ENCODE measurements around the gene PTPN21. TPM values are rescaled to one million over a fixed set of nuclear protein-coding genes. Genes with fewer than 3 reads are reported as not detected.

Gene PTPN21
- total RNA-seq, 1 donor from 2014 or later: 30.1 TPM

DNA sequence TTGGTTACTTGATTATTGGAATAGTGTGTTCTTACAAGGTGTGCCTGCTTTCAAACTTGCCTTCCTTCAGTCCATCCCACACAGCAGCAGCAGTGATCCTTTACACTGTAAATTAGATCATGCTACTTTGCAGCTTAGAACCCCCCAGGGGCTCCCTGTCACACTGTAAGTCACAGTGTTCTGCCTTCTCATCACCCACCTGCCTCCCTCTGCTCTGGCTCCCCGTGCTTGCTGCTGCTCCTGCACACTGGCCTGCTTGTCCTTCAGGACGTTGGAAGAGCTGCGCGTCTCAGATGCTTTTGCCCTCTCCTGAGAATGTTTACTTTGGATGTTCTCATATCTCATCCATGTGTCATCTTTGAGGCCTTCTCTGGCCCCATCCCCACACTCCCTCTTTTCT lies 35.4 kb upstream of the PTPN21 start:
- Mint-ChIP-seq H3K27ac (ENCODE audit: unreplicated experiment) (peak overlapping the region; percentile 28), H3K36me3 (ENCODE audit: low read depth, unreplicated experiment) (peaks cover 15% of the 10 kb centered on the region), H3K27me3 (ENCODE audit: low read depth, unreplicated experiment) (no peaks in the 10 kb centered on the region), H3K4me1 (ENCODE audit: low read depth, unreplicated experiment) (peaks cover 8% of the 10 kb centered on the region), H3K4me3 (ENCODE audit: unreplicated experiment) (no peak overlapping the region), H3K9me3 (ENCODE audit: unreplicated experiment) (no peaks in the 10 kb centered on the region)
- no peak for DNase-seq (ENCODE audit: low read depth)
- no peak for TF ChIP-seq EZH2 (IDR thresholded peaks at IDR 0.05; ENCODE audit: insufficient read depth, low read length)
- TF ChIP-seq, protein P1, sequence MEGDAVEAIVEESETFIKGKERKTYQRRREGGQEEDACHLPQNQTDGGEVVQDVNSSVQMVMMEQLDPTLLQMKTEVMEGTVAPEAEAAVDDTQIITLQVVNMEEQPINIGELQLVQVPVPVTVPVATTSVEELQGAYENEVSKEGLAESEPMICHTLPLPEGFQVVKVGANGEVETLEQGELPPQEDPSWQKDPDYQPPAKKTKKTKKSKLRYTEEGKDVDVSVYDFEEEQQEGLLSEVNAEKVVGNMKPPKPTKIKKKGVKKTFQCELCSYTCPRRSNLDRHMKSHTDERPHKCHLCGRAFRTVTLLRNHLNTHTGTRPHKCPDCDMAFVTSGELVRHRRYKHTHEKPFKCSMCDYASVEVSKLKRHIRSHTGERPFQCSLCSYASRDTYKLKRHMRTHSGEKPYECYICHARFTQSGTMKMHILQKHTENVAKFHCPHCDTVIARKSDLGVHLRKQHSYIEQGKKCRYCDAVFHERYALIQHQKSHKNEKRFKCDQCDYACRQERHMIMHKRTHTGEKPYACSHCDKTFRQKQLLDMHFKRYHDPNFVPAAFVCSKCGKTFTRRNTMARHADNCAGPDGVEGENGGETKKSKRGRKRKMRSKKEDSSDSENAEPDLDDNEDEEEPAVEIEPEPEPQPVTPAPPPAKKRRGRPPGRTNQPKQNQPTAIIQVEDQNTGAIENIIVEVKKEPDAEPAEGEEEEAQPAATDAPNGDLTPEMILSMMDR (IDR thresholded peaks at IDR 0.05; ENCODE audit: insufficient read depth, low read depth, low read length): no peak
- Histone ChIP-seq H3K79me2 (ENCODE audit: insufficient read depth, low read length) (peaks cover 5% of the 10 kb centered on the region), H3K9ac (ENCODE audit: low read length) (no peak overlapping the region), H3K36me3 (ENCODE audit: insufficient read depth, low read length) (peaks cover 39% of the 10 kb centered on the region), H3K27ac (ENCODE audit: low read depth, low read length) (no peak overlapping the region), H3K9me3 (ENCODE audit: insufficient read depth, low read depth, low read length) (no peaks in the 10 kb centered on the region), H3K4me1 (ENCODE audit: insufficient read depth, low read length) (no peaks in the 10 kb centered on the region), H4K20me1 (ENCODE audit: insufficient read depth, low read length) (peaks cover 22% of the 10 kb centered on the region), H3K4me3 (ENCODE audit: insufficient read depth, low read depth, low read length) (no peak overlapping the region), H3K4me2 (ENCODE audit: low read length) (no peak overlapping the region), H2AFZ (ENCODE audit: low read depth, low read length) (no peak overlapping the region), H3K27me3 (ENCODE audit: insufficient read depth, low read length) (no peaks in the 10 kb centered on the region)
- FAIRE-seq: no peak

DNA sequence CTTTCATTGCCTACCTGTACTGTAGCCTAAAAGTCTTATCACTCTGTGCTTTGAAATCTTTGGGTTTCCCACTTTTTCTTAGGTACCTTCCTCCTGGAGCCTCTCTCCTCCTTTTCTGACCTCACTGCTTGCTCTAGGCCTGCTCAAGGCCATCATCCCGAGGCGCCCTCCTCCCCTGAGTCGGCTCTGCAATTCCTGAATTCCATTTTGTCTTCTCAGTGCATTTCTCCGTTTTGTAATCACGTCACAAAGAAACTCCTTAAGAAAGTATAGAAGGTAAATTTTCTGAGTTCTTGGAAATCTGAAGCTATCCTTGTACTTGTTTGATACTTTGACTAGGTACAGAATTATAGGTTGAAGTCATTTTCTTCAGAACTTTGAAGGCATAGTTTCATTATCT lies 33.3 kb upstream of the PTPN21 start:
- Mint-ChIP-seq H3K36me3 (ENCODE audit: low read depth, unreplicated experiment) (peaks cover 10% of the 10 kb centered on the region), H3K4me1 (ENCODE audit: low read depth, unreplicated experiment) (peaks cover 6% of the 10 kb centered on the region), H3K27ac (ENCODE audit: unreplicated experiment) (peak overlapping the region; percentile 29), H3K9me3 (ENCODE audit: unreplicated experiment) (no peaks in the 10 kb centered on the region), H3K4me3 (ENCODE audit: unreplicated experiment) (no peak overlapping the region), H3K27me3 (ENCODE audit: low read depth, unreplicated experiment) (no peaks in the 10 kb centered on the region)
- H3K27ac ChIP-seq (ENCODE audit: low read depth, low read length): no peak overlapping the region
- DNase-seq (ENCODE audit: low read depth) (no peak), FAIRE-seq (no peak)
- H2AFZ ChIP-seq (ENCODE audit: low read depth, low read length): no peak overlapping the region
- H3K4me3 ChIP-seq (ENCODE audit: insufficient read depth, low read depth, low read length): no peak overlapping the region
- peaks cover 5% of the 10 kb centered on the region for H3K79me2 ChIP-seq (ENCODE audit: insufficient read depth, low read length)
- H4K20me1 ChIP-seq (ENCODE audit: insufficient read depth, low read length): peaks cover 27% of the 10 kb centered on the region
- no peak overlapping the region for H3K4me2 ChIP-seq (ENCODE audit: low read length)
- H3K9me3 ChIP-seq (ENCODE audit: insufficient read depth, low read depth, low read length): no peaks in the 10 kb centered on the region
- H3K9ac ChIP-seq (ENCODE audit: low read length): no peak overlapping the region
- H3K4me1 ChIP-seq (ENCODE audit: insufficient read depth, low read length): no peaks in the 10 kb centered on the region
- peaks cover 35% of the 10 kb centered on the region for H3K36me3 ChIP-seq (ENCODE audit: insufficient read depth, low read length)
- H3K27me3 ChIP-seq (ENCODE audit: insufficient read depth, low read length): no peaks in the 10 kb centered on the region
- TF ChIP-seq, protein P1 (IDR thresholded peaks at IDR 0.05; ENCODE audit: insufficient read depth, low read depth, low read length): no peak
- TF ChIP-seq EZH2 (IDR thresholded peaks at IDR 0.05; ENCODE audit: insufficient read depth, low read length): no peak

DNA sequence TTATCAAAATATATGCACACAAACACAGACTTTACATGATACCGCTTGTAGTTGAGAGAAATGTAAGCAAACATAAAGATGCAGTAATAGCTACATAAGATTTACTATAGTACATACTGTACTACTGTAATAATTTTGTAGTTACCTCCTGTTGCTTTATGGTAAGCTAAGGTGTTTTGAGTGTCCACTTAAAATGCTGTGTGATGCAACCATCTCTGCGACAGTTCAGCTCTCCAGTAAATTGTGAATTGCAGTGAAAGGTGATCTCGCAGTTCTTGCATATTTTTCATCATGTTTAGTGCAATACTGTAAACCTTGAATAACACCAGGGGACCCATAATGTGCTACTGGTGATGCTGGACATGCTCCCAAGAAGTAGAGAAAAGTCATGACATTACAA lies 29.6 kb upstream of the PTPN21 start:
- Histone ChIP-seq H3K4me2 (ENCODE audit: low read length) (no peak overlapping the region), H3K9me3 (ENCODE audit: insufficient read depth, low read depth, low read length) (no peaks in the 10 kb centered on the region), H2AFZ (ENCODE audit: low read depth, low read length) (no peak overlapping the region), H3K4me1 (ENCODE audit: insufficient read depth, low read length) (no peaks in the 10 kb centered on the region), H3K36me3 (ENCODE audit: insufficient read depth, low read length) (peaks cover 40% of the 10 kb centered on the region), H3K4me3 (ENCODE audit: insufficient read depth, low read depth, low read length) (no peak overlapping the region), H3K9ac (ENCODE audit: low read length) (no peak overlapping the region), H3K79me2 (ENCODE audit: insufficient read depth, low read length) (peaks cover 10% of the 10 kb centered on the region), H3K27ac (ENCODE audit: low read depth, low read length) (no peak overlapping the region), H4K20me1 (ENCODE audit: insufficient read depth, low read length) (peaks cover 21% of the 10 kb centered on the region), H3K27me3 (ENCODE audit: insufficient read depth, low read length) (no peaks in the 10 kb centered on the region)
- TF ChIP-seq EZH2 (IDR thresholded peaks at IDR 0.05; ENCODE audit: insufficient read depth, low read length): no peak
- TF ChIP-seq, protein P1 (IDR thresholded peaks at IDR 0.05; ENCODE audit: insufficient read depth, low read depth, low read length): no peak
- no peak for DNase-seq (ENCODE audit: low read depth)
- H3K27me3 Mint-ChIP-seq (ENCODE audit: low read depth, unreplicated experiment): no peaks in the 10 kb centered on the region
- H3K27ac Mint-ChIP-seq (ENCODE audit: unreplicated experiment): no peak overlapping the region
- H3K36me3 Mint-ChIP-seq (ENCODE audit: low read depth, unreplicated experiment): peaks cover 8% of the 10 kb centered on the region
- no peak overlapping the region for H3K4me3 Mint-ChIP-seq (ENCODE audit: unreplicated experiment)
- H3K4me1 Mint-ChIP-seq (ENCODE audit: low read depth, unreplicated experiment): no peaks in the 10 kb centered on the region
- no peaks in the 10 kb centered on the region for H3K9me3 Mint-ChIP-seq (ENCODE audit: unreplicated experiment)
- no peak for FAIRE-seq
